NCI-H1048 (cell line): Measurements from ENCODE around the gene POLN.
A peak's percentile ranks its signal among the peaks of the same experiment; 100 is the strongest.

Experiments used
- DNase-seq: peaks from one replicate; lab custom pipeline; 2025; lab: John Stamatoyannopoulos, UW

POLN gene

GRCh38 chr4:2241410-2242353 is at the start of gene POLN, which contains the start of gene HAUS3:
TSS of gene POLN (minus strand) at chr4:2242121. CDS start at chr4:2229231, 12,890 bp downstream.
TSS of gene HAUS3 (minus strand) at chr4:2242121. CDS start at chr4:2240946, 1,175 bp downstream.
- DNase-seq: peak; percentile 90

DNA sequence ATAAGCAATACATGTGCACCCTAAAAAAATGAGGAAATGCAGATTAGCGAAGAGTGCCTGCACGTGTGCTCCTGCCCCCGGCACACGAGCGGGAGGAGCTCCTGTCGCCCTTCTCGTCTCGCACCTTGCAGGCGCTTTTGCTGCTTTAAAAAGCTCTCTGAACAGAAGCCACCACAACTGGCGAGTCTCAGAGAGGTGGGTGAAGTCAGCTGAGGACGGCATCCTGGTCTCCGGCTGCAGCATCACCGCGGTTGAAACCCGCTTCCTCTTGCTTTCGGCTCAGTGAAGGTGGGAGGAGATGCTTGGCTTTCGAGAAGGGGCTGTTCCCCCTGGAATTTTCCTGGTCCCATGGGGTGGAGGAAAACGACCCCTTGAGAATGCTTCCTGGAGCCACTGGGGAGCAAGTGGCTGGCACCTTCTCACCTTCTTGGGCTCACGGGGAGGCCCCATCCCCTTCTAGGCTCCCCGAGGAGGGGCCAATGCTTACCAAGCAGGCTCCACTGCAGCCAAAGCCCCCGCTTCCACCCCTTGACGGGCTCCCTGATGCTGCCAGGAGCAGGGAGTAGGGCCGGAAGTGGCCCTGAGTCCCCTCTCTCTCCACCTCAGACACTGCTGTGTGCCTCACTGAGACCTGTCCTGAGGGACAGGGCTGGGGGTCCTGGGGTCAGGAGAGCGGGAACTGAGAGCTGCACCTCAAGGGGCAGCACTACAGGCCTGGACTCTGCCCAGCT is 49.2 kb upstream of the POLN start:
- DNase-seq: no peak

- DNase-seq: no peak
These were observed 48.6 kb upstream of the POLN start for GRCh38 chr4:2290488-2290887.

- DNase-seq: no peak
These were observed 48.0 kb upstream of the POLN start for GRCh38 chr4:2289955-2290333.

- DNase-seq: no peak
These were observed 47.5 kb upstream of the POLN start for GRCh38 chr4:2289311-2289954.

GRCh38 chr4:2288051-2288541 is 46.2 kb upstream of the POLN start:
- DNase-seq: no peak

DNA sequence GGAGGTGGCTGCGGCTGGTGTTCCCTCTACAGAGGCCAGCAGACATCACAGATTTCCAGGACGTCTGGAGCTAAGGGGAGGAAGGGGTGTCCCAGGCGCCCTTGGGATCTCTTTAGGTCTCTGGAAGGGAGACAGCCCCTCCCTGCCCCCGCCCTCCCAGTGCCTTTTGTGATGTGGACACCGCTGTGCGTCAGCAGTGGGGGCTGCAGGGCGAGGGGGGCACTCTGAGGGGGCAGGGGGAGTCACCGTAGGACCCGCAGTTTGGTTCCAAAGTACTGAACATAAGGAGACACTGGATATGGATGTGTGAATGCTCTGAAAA is 45.6 kb upstream of the POLN start:
- no peak for DNase-seq

- no peak for DNase-seq
These were observed 45.1 kb upstream of the POLN start for GRCh38 chr4:2286904-2287593.

DNA sequence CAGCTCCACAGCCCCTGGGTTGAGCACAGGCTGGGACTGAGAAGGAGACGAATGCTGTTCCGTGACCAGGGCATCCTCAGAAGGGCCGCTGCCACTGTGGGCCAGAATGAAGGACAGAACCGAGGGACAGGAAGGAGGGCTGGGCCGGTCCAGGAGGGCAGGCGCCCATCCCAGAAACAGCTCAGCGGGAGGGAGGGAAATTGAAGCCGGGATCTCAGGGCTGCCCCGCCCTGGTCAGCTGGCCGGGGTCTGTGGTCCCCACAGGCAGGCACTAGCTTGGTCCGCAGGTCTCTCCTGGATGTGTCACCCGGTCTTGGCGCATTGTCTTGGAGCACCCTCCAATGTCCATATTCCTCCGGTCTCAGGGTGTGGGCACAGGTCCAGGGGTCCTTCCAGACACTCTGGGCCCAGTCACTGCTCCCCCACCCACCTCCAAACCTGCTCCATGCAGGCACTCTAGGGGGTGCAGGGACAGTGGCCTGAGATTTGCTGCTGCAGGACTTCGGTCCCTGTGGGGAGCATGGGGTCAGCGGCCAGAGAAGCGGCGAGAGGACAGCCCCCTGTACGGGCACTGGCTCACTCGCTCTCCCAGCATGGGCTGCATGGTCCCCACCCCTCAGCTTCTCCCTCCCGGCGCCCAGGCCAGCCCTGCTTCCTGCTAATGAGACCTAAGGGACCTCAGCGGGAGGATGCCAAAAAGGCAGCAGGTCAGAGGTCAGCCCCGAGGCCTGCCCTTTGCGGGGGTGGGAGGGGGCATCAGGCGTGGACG is 43.9 kb upstream of the POLN start:
- DNase-seq: no peak

- no peak for DNase-seq
These were observed 43.2 kb upstream of the POLN start for GRCh38 chr4:2284934-2285612.

GRCh38 chr4:2284161-2284933 is 42.4 kb upstream of the POLN start:
- DNase-seq: no peak

DNA sequence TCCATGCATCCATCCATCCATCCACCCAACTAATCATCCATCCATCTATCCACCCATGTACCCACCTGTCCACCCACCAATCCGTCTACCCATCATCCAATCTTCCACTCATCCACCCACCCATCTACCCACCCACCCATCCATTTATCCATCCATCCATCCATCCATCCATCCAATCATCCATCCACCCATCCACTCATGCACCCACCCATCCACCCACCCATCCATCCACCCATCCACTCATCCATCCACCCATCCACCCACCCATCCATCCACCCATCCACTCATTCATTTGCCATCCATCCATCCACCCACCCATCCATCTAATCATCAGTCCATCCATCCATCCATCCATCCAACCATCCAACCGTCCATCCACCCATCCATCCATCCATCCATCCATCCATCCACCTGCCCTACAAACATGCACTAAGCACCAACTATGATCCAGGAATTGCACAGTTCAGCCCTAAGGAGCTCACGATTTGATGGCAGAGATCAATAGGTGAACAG is 41.3 kb upstream of the POLN start:
- no peak for DNase-seq

GRCh38 chr4:2281575-2282343 is 39.8 kb upstream of the POLN start:
- DNase-seq: no peak

- no peak for DNase-seq
These were observed 38.8 kb upstream of the POLN start for GRCh38 chr4:2280531-2281300.

- no peak for DNase-seq
These were observed 36.0 kb upstream of the POLN start for GRCh38 chr4:2277956-2278355.

DNA sequence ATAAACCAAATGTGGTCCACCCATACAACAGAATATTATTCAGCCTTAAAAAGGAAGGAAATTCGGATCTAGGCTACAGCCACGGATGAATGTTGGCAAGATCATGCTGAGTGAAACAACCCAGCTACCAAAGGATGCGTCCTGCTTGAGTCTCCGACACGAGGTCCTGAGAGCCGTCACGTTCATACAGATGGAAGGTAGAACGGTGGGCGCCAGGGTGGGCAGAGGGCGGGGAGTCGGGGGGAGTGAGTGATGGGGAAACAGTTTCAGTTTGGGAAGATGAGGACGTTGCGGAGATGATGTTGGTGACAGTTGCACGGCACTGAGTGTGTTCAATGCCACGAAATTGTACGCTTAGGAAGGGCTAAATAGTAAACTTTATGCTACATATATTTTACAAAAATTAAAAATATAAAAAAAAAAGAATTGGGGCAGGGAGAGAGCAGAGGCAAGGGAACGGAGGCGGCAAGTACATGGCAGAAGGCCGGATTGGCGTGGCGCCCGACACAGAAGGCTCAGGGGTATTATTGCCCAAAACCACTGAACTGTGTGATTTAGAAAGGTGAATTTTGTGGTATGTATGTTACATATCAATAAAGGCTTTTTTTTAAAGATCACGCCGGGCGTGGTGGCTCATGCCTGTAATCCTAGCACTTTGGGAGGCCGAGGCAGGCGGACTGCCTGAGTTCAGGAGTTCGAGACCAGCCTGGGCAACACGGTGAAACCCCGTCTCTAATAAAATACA is 34.8 kb upstream of the POLN start:
- no peak for DNase-seq

DNA sequence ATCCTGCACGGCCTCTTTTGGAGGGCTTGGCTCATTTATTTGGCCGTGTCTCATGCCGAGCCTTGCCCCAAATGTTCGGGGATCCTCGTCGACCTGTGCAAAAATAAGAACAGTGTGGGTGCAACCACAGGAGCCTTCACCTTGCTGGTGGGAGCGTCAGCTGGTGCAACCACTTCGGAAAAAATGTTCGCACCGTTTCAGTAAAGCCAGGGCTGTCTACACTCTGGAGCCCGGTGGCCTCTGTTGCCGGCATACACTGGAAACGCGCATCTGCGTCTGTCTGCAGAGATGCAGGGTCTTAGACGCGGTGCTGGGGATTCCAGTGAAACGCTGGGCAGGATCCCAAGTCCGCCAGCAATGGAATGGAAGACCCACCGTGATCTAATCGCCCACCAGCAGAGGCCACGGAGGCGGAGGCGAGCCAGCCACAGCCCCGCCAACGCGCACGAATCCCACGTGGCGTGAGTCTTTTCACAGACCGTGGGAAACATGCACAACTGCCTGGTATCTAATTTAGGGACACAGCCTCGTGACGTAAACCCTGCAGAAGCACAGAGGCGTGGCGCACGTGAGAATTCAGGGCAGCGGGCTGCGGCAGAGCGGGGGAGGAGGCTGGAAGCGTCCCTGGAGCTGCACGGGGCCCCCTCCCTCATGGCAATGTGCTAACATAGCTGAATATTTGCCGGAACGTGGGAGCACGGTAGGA is 33.8 kb upstream of the POLN start:
- DNase-seq: no peak
